GM12878 (cell line): Measurements from ENCODE around the gene GMDS.

Source experiments
- TF ChIP-seq, protein P1 (sequence below): IDR thresholded peaks from 2 replicates; pipeline ENCODE4 v1.6.1; 2011; ENCODE audit warnings: mild to moderate bottlenecking, low read depth, low read length, moderate library complexity; ENCODE audit not compliant: insufficient replicate concordance
- TF ChIP-seq, protein P2 (sequence below), 3 experiments: IDR thresholded peaks in 2 of 3; conservative IDR thresholded peaks in 1 of 3; 2 replicates each; pipeline ENCODE4 v1.5.1; 2011; ENCODE audit warnings: low read depth in 3 of 3, low read length in 3 of 3, mild to moderate bottlenecking in 3 of 3, control low read depth in 2 of 3, moderate library complexity in 2 of 3, inconsistent platforms in 1 of 3, mixed read lengths in 1 of 3; ENCODE audit not compliant: control insufficient read depth in 2 of 3, insufficient read depth in 1 of 3; ENCODE audit errors: extremely low read depth in 1 of 3

DNA sequence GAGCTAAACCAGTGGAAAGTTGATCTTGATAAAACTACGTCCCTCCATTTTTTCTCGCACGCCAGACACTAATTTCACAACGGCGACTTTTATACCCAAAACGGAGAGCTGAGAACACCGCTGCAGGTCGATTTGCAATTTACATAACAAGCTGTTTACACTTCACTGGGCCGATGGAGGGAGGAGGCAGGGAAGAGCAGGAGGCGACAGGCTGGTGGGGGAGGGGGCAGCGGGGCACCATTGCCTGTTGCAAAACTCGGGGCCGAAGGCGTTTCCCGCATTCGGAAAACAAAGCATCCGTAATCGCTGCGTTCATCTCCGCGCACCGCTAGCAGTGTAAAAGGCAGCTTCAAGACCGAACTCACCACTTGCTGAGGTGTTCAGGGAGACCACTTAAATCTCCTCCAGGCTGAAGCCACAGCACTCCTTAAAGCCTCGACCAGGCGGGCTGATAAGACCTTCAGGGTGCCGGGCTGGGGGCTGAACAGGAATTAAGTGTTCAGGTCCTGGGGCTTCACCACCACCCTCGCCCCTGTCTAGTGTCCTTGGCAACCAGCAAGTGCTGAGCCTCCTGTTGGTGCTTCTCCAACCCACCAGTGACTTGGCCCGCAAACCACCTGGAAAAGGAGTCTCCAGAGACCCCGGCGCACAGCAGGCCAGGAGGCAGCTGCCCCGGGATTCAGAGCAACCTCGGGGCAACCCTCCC lies 637.7 kb downstream of the GMDS start:
- TF ChIP-seq, protein P1, sequence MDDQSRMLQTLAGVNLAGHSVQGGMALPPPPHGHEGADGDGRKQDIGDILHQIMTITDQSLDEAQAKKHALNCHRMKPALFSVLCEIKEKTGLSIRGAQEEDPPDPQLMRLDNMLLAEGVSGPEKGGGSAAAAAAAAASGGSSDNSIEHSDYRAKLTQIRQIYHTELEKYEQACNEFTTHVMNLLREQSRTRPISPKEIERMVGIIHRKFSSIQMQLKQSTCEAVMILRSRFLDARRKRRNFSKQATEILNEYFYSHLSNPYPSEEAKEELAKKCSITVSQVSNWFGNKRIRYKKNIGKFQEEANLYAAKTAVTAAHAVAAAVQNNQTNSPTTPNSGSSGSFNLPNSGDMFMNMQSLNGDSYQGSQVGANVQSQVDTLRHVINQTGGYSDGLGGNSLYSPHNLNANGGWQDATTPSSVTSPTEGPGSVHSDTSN: no peak
- TF ChIP-seq, protein P2, sequence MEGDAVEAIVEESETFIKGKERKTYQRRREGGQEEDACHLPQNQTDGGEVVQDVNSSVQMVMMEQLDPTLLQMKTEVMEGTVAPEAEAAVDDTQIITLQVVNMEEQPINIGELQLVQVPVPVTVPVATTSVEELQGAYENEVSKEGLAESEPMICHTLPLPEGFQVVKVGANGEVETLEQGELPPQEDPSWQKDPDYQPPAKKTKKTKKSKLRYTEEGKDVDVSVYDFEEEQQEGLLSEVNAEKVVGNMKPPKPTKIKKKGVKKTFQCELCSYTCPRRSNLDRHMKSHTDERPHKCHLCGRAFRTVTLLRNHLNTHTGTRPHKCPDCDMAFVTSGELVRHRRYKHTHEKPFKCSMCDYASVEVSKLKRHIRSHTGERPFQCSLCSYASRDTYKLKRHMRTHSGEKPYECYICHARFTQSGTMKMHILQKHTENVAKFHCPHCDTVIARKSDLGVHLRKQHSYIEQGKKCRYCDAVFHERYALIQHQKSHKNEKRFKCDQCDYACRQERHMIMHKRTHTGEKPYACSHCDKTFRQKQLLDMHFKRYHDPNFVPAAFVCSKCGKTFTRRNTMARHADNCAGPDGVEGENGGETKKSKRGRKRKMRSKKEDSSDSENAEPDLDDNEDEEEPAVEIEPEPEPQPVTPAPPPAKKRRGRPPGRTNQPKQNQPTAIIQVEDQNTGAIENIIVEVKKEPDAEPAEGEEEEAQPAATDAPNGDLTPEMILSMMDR (IDR thresholded peaks at IDR 0.05 in 2 of 3, conservative IDR thresholded peaks at IDR 0.05 in 1 of 3; ENCODE audit: control insufficient read depth in 2 of 3, extremely low read depth in 1 of 3, insufficient read depth in 1 of 3, low read depth in 3 of 3, low read length in 3 of 3): no peak
